C4-2B (cell line): Measurements from ENCODE around the gene SLC26A9.

Experiments
- H3K27ac ChIP-seq: fragments of 450-650 bp; 2 replicates; pipeline ENCODE4 v1.5.1; 2017
- CTCF ChIP-seq: fragments of 450-650 bp; conservative IDR thresholded peaks from 2 replicates; pipeline ENCODE4 v1.5.1; 2017; ENCODE audit warnings: mild to moderate bottlenecking
- ZFX ChIP-seq: fragments of 450-650 bp; IDR thresholded peaks from 2 replicates; pipeline ENCODE4 v1.6.1; 2017

SLC26A9 gene

GRCh38 chr1:205955499-205955898, 12.2 kb upstream of the SLC26A9 start:
- no peak overlapping the region for H3K27ac ChIP-seq
- no peak for TF ChIP-seq ZFX
- no peak for TF ChIP-seq CTCF

GRCh38 chr1:205954819-205955404, 11.7 kb upstream of the SLC26A9 start:
- TF ChIP-seq CTCF (no peak), ZFX (no peak)
- H3K27ac ChIP-seq: no peak overlapping the region

GRCh38 chr1:205951746-205952145, 8.5 kb upstream of the SLC26A9 start:
- H3K27ac ChIP-seq: no peak overlapping the region
- TF ChIP-seq ZFX (no peak), CTCF (no peak)

GRCh38 chr1:205950826-205951549, 7.7 kb upstream of the SLC26A9 start:
- TF ChIP-seq ZFX: no peak
- no peak for TF ChIP-seq CTCF
- H3K27ac ChIP-seq: no peak overlapping the region; the same call in 1 of the 2 replicates

GRCh38 chr1:205950280-205950679, 7.0 kb upstream of the SLC26A9 start:
- TF ChIP-seq ZFX (no peak), CTCF (no peak)
- peak overlapping the region; percentile 31 for H3K27ac ChIP-seq

GRCh38 chr1:205949753-205950152, 6.5 kb upstream of the SLC26A9 start:
- H3K27ac ChIP-seq: peak overlapping the region; percentile 31
- TF ChIP-seq CTCF (no peak), ZFX (no peak)

- TF ChIP-seq CTCF: no peak
- TF ChIP-seq ZFX: no peak
- H3K27ac ChIP-seq: no peak overlapping the region
These were observed 5.6 kb upstream of the SLC26A9 start for GRCh38 chr1:205948886-205949285.
